ENCODE data around the gene IMP4. TPM values are rescaled to one million over a fixed set of nuclear protein-coding genes. Genes with fewer than 3 reads are reported as not detected.
A peak's percentile ranks its signal among the peaks of the same experiment; 100 is the strongest.

IMP4 gene
- total and polyA plus RNA-seq, 2 of the 13 experiments (the other 11 are each of a cell fraction or from before 2014, with no cell fraction given) = 142 to 158 TPM

DNA sequence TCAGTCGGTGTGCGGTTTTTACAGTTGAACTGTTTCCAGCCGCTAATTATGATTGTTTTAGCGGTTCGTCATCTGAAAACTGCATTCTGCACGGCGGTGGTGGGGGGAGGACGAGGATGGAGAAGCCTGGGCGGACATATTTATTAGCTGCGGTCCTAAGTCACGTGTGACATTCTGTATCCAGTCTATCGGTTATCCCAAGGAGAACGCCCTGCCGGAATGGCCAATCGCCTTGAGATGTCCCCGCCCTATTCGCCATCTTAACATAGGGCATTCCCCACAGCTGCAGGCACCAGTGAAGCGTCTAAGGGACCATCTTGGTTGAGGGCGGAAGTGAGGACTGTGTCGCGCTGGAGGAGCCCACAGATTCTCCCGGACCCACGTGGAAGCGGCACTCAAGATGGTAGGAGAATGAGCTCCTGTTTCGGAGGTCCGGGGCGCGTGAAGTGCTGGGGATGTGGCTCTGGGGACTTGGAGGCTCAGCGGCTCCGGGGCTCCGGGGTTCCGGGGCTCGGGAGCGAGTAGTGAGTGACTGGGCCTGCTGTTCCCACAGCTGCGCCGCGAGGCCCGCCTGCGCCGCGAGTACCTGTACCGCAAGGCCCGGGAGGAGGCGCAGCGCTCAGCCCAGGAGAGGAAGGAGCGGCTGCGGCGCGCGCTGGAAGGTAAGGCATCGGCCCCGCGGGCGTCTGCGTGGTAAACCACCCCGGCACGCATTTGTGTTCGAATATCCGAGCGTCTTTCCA lies at the start of gene IMP4 (continued):
- TF ChIP-seq CCAR2 (optimal IDR thresholded peaks at IDR 0.05; ENCODE audit: low read depth, low read length) (no peak), ZNF232 (CRISPR knock-in tag; IDR thresholded peaks at IDR 0.05; ENCODE audit: borderline replicate concordance) (no peak), PHF8 (CRISPR knock-in tag; IDR thresholded peaks at IDR 0.05) (peak; percentile 94), EEA1 (CRISPR knock-in tag; IDR thresholded peaks at IDR 0.05; ENCODE audit: borderline replicate concordance) (peak; percentile 35; the same call in 1 of the 2 replicates), SALL1 (CRISPR knock-in tag; IDR thresholded peaks at IDR 0.05) (peak; percentile 95), NCOA1 (CRISPR knock-in tag; IDR thresholded peaks at IDR 0.05) (0 out of 2 replicates have a peak, but pooled peaks have one; percentile 5), KDM5A (IDR thresholded peaks at IDR 0.05; ENCODE audit: borderline replicate concordance, low read length) (peak; percentile 93), ZNF317 (CRISPR knock-in tag; IDR thresholded peaks at IDR 0.05) (peak; percentile 88), ONECUT2 (CRISPR knock-in tag; IDR thresholded peaks at IDR 0.05) (no peak), ELF1 (CRISPR knock-in tag; IDR thresholded peaks at IDR 0.05) (peak; percentile 100), MED8 (CRISPR knock-in tag; IDR thresholded peaks at IDR 0.05; ENCODE audit: insufficient replicate concordance) (peak; percentile 68), SP4 (CRISPR knock-in tag; IDR thresholded peaks at IDR 0.05) (peak; percentile 78), ARNTL (CRISPR knock-in tag; IDR thresholded peaks at IDR 0.05) (peak; percentile 71; the same call in 1 of the 2 replicates), NFKBIZ (CRISPR knock-in tag; IDR thresholded peaks at IDR 0.05) (peak; percentile 78; the same call in 1 of the 2 replicates), ZNF674 (CRISPR knock-in tag; IDR thresholded peaks at IDR 0.05; ENCODE audit: low read depth) (no peak), JARID2 (CRISPR knock-in tag; IDR thresholded peaks at IDR 0.05; ENCODE audit: insufficient replicate concordance) (no peak)
- TF ChIP-seq, protein P1, sequence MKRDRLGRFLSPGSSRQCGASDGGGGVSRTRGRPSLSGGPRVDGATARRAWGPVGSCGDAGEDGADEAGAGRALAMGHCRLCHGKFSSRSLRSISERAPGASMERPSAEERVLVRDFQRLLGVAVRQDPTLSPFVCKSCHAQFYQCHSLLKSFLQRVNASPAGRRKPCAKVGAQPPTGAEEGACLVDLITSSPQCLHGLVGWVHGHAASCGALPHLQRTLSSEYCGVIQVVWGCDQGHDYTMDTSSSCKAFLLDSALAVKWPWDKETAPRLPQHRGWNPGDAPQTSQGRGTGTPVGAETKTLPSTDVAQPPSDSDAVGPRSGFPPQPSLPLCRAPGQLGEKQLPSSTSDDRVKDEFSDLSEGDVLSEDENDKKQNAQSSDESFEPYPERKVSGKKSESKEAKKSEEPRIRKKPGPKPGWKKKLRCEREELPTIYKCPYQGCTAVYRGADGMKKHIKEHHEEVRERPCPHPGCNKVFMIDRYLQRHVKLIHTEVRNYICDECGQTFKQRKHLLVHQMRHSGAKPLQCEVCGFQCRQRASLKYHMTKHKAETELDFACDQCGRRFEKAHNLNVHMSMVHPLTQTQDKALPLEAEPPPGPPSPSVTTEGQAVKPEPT (CRISPR knock-in tag; IDR thresholded peaks at IDR 0.05; ENCODE audit: low read depth) = peak; percentile 90; the same call in 1 of the 2 replicates
- TF ChIP-seq, protein P2, sequence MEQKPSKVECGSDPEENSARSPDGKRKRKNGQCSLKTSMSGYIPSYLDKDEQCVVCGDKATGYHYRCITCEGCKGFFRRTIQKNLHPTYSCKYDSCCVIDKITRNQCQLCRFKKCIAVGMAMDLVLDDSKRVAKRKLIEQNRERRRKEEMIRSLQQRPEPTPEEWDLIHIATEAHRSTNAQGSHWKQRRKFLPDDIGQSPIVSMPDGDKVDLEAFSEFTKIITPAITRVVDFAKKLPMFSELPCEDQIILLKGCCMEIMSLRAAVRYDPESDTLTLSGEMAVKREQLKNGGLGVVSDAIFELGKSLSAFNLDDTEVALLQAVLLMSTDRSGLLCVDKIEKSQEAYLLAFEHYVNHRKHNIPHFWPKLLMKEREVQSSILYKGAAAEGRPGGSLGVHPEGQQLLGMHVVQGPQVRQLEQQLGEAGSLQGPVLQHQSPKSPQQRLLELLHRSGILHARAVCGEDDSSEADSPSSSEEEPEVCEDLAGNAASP (CRISPR knock-in tag; IDR thresholded peaks at IDR 0.05; ENCODE audit: borderline replicate concordance) = peak; percentile 49; the same call in 1 of the 2 replicates
- TF ChIP-seq, protein P3, sequence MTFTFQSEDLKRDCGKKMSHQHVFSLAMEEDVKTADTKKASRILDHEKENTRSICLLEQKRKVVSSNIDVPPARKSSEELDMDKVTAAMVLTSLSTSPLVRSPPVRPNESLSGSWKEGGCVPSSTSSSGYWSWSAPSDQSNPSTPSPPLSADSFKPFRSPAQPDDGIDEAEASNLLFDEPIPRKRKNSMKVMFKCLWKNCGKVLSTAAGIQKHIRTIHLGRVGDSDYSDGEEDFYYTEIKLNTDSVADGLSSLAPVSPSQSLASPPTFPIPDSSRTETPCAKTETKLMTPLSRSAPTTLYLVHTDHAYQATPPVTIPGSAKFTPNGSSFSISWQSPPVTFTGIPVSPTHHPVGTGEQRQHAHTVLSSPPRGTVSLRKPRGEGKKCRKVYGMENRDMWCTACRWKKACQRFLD (CRISPR knock-in tag; IDR thresholded peaks at IDR 0.05; ENCODE audit: borderline replicate concordance) = no peak; the same call in 1 of the 2 replicates
- TF ChIP-seq, protein P4, sequence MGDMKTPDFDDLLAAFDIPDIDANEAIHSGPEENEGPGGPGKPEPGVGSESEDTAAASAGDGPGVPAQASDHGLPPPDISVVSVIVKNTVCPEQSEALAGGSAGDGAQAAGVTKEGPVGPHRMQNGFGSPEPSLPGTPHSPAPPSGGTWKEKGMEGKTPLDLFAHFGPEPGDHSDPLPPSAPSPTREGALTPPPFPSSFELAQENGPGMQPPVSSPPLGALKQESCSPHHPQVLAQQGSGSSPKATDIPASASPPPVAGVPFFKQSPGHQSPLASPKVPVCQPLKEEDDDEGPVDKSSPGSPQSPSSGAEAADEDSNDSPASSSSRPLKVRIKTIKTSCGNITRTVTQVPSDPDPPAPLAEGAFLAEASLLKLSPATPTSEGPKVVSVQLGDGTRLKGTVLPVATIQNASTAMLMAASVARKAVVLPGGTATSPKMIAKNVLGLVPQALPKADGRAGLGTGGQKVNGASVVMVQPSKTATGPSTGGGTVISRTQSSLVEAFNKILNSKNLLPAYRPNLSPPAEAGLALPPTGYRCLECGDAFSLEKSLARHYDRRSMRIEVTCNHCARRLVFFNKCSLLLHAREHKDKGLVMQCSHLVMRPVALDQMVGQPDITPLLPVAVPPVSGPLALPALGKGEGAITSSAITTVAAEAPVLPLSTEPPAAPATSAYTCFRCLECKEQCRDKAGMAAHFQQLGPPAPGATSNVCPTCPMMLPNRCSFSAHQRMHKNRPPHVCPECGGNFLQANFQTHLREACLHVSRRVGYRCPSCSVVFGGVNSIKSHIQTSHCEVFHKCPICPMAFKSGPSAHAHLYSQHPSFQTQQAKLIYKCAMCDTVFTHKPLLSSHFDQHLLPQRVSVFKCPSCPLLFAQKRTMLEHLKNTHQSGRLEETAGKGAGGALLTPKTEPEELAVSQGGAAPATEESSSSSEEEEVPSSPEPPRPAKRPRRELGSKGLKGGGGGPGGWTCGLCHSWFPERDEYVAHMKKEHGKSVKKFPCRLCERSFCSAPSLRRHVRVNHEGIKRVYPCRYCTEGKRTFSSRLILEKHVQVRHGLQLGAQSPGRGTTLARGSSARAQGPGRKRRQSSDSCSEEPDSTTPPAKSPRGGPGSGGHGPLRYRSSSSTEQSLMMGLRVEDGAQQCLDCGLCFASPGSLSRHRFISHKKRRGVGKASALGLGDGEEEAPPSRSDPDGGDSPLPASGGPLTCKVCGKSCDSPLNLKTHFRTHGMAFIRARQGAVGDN (CRISPR knock-in tag; IDR thresholded peaks at IDR 0.05) = peak; percentile 89
